Measurements from ENCODE around the gene XNDC1N.
A peak's percentile ranks its signal among the peaks of the same experiment; 100 is the strongest.

The XNDC1N gene

GRCh38 chr11:71949034-71949433 is 20.6 kb upstream of the XNDC1N start:
- in situ Hi-C loops (cut with HindIII; ENCODE audit: low pct_ligation_motif_present, low sequenced_read_pairs): no loop called here
- Histone ChIP-seq H3K4me3 (ENCODE audit: low read depth, low read length) (no peak overlapping the region), H3K36me3 (replicated peaks) (no peaks in the 10 kb centered on the region), H3K27me3 (replicated peaks) (no peaks in the 10 kb centered on the region), H3K27ac (no peak overlapping the region)
- DNase-seq: no peak
- TF ChIP-seq, protein P1, sequence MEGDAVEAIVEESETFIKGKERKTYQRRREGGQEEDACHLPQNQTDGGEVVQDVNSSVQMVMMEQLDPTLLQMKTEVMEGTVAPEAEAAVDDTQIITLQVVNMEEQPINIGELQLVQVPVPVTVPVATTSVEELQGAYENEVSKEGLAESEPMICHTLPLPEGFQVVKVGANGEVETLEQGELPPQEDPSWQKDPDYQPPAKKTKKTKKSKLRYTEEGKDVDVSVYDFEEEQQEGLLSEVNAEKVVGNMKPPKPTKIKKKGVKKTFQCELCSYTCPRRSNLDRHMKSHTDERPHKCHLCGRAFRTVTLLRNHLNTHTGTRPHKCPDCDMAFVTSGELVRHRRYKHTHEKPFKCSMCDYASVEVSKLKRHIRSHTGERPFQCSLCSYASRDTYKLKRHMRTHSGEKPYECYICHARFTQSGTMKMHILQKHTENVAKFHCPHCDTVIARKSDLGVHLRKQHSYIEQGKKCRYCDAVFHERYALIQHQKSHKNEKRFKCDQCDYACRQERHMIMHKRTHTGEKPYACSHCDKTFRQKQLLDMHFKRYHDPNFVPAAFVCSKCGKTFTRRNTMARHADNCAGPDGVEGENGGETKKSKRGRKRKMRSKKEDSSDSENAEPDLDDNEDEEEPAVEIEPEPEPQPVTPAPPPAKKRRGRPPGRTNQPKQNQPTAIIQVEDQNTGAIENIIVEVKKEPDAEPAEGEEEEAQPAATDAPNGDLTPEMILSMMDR (IDR thresholded peaks at IDR 0.05; ENCODE audit: low read depth, low read length, missing control alignments): no peak

GRCh38 chr11:71948314-71949027 is 20.1 kb upstream of the XNDC1N start:
- TF ChIP-seq, protein P1 (IDR thresholded peaks at IDR 0.05; ENCODE audit: low read depth, low read length, missing control alignments): no peak
- Histone ChIP-seq H3K27me3 (replicated peaks) (no peaks in the 10 kb centered on the region), H3K4me3 (ENCODE audit: low read depth, low read length) (no peak overlapping the region), H3K36me3 (replicated peaks) (no peaks in the 10 kb centered on the region), H3K27ac (no peak overlapping the region)
- in situ Hi-C loops (cut with HindIII; ENCODE audit: low pct_ligation_motif_present, low sequenced_read_pairs): no loop called here
- no peak for DNase-seq

- no peak for DNase-seq
- Histone ChIP-seq H3K4me3 (ENCODE audit: low read depth, low read length) (no peak overlapping the region), H3K27me3 (replicated peaks) (no peaks in the 10 kb centered on the region), H3K27ac (peak overlapping the region; percentile 98), H3K36me3 (replicated peaks) (no peaks in the 10 kb centered on the region)
- in situ Hi-C loops (cut with HindIII; ENCODE audit: low pct_ligation_motif_present, low sequenced_read_pairs): no loop called here
- TF ChIP-seq, protein P1 (IDR thresholded peaks at IDR 0.05; ENCODE audit: low read depth, low read length, missing control alignments): no peak
Measured at GRCh38 chr11:71947498-71947897, 19.1 kb upstream of the XNDC1N start.

- peak overlapping the region; percentile 98 for H3K27ac ChIP-seq
- in situ Hi-C loops (cut with HindIII; ENCODE audit: low pct_ligation_motif_present, low sequenced_read_pairs): no loop called here
- no peaks in the 10 kb centered on the region for H3K27me3 ChIP-seq (replicated peaks)
- TF ChIP-seq, protein P1 (IDR thresholded peaks at IDR 0.05; ENCODE audit: low read depth, low read length, missing control alignments): no peak
- no peak overlapping the region for H3K4me3 ChIP-seq (ENCODE audit: low read depth, low read length)
- DNase-seq: peak; percentile 91
- no peaks in the 10 kb centered on the region for H3K36me3 ChIP-seq (replicated peaks)
Measured at GRCh38 chr11:71946144-71946571, 17.8 kb upstream of the XNDC1N start.

DNA sequence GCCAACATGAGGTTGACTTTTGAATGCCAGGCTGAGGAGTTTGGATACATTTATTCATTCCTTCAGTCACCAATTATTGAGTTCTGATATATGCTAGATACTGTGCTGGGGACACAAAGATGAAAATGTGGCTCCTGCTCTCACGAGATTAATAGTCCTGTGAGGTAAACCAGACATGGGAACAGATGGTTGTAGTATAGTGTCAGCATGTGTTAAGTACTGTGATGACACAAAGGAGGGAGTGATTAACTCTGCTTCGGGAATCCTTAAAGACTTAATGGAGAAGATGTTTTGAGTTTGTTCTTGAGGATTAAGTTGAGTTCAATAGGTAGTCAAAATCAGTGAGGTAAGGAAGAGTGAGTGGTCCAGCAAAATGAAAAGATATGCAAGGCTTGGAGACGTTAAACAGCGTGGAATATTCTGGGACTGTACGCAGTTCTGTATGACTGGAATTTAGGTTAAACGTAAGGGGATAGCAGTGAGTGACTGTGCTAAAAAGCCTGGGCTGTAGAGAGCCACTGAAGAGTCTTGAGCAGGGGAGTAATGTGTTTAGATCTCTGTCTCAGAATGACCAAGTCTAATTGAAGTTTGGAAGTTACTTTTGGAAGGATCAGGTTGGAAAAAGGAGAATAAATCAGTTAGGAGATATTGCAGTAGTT is 12.3 kb upstream of the XNDC1N start:
- Histone ChIP-seq H3K4me3 (ENCODE audit: low read depth, low read length) (no peak overlapping the region), H3K36me3 (replicated peaks) (no peaks in the 10 kb centered on the region), H3K27me3 (replicated peaks) (no peaks in the 10 kb centered on the region), H3K27ac (no peak overlapping the region)
- TF ChIP-seq, protein P1 (IDR thresholded peaks at IDR 0.05; ENCODE audit: low read depth, low read length, missing control alignments): no peak
- in situ Hi-C loops (cut with HindIII; ENCODE audit: low pct_ligation_motif_present, low sequenced_read_pairs): no loop called here
- no peak for DNase-seq

Data from brain microvascular endothelial cell (primary cell).